Esophagus muscularis mucosa (tissue), 4 donors: Measurements from ENCODE around the gene MVB12B. TPM values are rescaled to one million over a fixed set of nuclear protein-coding genes. Genes with fewer than 3 reads are reported as not detected.

ENCODE experiments used
- DNase-seq: peaks from one replicate; pipeline ENCODE4 v3.0.0-alpha.2; 2017; ENCODE audit errors: extremely low spot score
- H3K27ac ChIP-seq, 4 donors: fragments of 200-600 bp; sonication (generic); replicated peaks in 1 of 4; 1 replicate in 3 of 4; 2 replicates in 1 of 4; pipeline ENCODE4 v1.5.1; 2016 to 2019; ENCODE audit warnings: mild to moderate bottlenecking in 1 of 4
- H3K27me3 ChIP-seq, 4 donors: fragments of 200-600 bp; sonication (generic); one replicate each; pipeline versions ENCODE4 v1.5.1 to v1.6.0; 2016 to 2019
- H3K36me3 ChIP-seq, 4 donors: fragments of 200-600 bp; sonication (generic); one replicate each; pipeline ENCODE4 v1.5.1; 2016 to 2019
- H3K4me1 ChIP-seq, 4 donors: fragments of 200-600 bp; sonication (generic); one replicate each; pipeline ENCODE4 v1.5.1; 2016 to 2019
- H3K4me3 ChIP-seq, 4 donors: fragments of 200-600 bp; sonication (generic); 1 replicate in 2 of 4; 2 replicates in 2 of 4; pipeline ENCODE4 v1.5.1; 2016 to 2019; ENCODE audit warnings: mild to moderate bottlenecking in 4 of 4, moderate library complexity in 1 of 4
- H3K9me3 ChIP-seq, 4 donors: fragments of 200-600 bp; sonication (generic); 1 replicate in 3 of 4; 2 replicates in 1 of 4; pipeline ENCODE4 v1.5.1; 2016 to 2019
- CTCF ChIP-seq, 3 experiments: fragments of 200-600 bp in 2 of 3; fragments of 450-650 bp in 1 of 3; sonication (generic) in 2 of 3; IDR thresholded peaks; one replicate each; pipeline ENCODE4 v1.5.1; 2017 to 2019; ENCODE audit warnings: antibody characterized with exemption in 3 of 3, mild to moderate bottlenecking in 2 of 3, moderate library complexity in 1 of 3
- EP300 ChIP-seq: sonication (generic); formaldehyde crosslinking; IDR thresholded peaks from one replicate; pipeline ENCODE4 v1.6.1; 2017; ENCODE audit warnings: antibody characterized with exemption
- POLR2A ChIP-seq: fragments of 450-650 bp; IDR thresholded peaks from one replicate; pipeline ENCODE4 v1.6.1; 2017; ENCODE audit warnings: antibody characterized with exemption, moderate library complexity, mild to moderate bottlenecking, low read depth
- POLR2AphosphoS5 ChIP-seq, 2 donors: sonication (generic); formaldehyde crosslinking; IDR thresholded peaks; one replicate each; pipeline ENCODE4 v1.6.1; 2017; ENCODE audit warnings: antibody characterized with exemption in 2 of 2
- WGBS: methylation state at CpG from one replicate; pipeline ENCODE4 v1.1.5; 2018; 5-methylcytosine and 5-hydroxymethylcytosine counted together
- intact Hi-C: fragments of 100-400 bp; cut with DNase I; formaldehyde crosslinking; loops from one replicate; pipeline ENCODE4 v1.15.1; 2023
- total RNA-seq, 4 donors: library from RNA; depleted of rRNA; stranded (reverse); fragments of >200 nt; gene quantifications; one replicate each; pipeline versions ENCODE4 v1.1.0 to v1.2.1, GENCODE V29; 2016

Gene MVB12B
- total RNA-seq, 4 donors from 2014 or later: 14.1 to 25.0 (median 18.4) TPM

DNA sequence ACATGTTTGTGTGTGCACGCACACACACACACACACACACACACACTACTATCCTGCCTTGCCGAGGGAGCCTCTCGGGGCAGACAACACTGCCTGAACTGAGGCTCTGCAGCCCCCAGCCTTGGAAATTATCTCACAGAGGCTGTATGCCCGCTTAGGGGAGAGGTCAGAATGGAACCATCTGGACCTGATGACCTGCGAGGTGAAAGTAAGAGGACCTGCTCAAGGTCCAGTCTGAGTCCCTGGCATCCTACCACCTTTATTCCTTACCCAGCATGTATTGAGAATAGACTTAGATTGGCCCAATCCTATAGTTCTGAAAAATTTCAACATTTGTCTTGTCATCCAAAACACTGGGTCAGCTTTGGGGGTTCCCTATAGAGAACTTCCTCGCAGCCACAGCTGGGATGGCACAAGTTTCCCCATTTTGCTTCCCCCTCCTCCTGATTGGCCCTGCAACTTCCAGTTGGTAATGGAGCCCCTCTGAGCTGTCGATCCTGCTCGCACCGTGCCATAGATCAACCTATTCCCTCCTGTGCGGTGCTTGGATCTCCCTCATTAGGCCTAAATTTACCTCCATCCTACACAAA is 10.2 kb downstream of the MVB12B start:
- no peak for DNase-seq
- Histone ChIP-seq H3K4me1 (peaks cover 39 to 82% (median 73%) of the 10 kb centered on the region in 4 donors), H3K4me3 (no peak overlapping the region), H3K9me3 (no peaks in the 10 kb centered on the region), H3K27me3 (no peaks in the 10 kb centered on the region), H3K27ac (no peak overlapping the region), H3K36me3 (peaks cover 4 to 20% (median 13%) of the 10 kb centered on the region in 4 donors)
- intact Hi-C loops: no loop called here
- no peak for TF ChIP-seq EP300
- TF ChIP-seq CTCF (IDR thresholded peaks at IDR 0.05): no peak
- no peak for TF ChIP-seq POLR2A
- no peak for TF ChIP-seq POLR2AphosphoS5 (IDR thresholded peaks at IDR 0.05)
- 82% methylated on average over 10 of the region's 10 CpGs for WGBS

DNA sequence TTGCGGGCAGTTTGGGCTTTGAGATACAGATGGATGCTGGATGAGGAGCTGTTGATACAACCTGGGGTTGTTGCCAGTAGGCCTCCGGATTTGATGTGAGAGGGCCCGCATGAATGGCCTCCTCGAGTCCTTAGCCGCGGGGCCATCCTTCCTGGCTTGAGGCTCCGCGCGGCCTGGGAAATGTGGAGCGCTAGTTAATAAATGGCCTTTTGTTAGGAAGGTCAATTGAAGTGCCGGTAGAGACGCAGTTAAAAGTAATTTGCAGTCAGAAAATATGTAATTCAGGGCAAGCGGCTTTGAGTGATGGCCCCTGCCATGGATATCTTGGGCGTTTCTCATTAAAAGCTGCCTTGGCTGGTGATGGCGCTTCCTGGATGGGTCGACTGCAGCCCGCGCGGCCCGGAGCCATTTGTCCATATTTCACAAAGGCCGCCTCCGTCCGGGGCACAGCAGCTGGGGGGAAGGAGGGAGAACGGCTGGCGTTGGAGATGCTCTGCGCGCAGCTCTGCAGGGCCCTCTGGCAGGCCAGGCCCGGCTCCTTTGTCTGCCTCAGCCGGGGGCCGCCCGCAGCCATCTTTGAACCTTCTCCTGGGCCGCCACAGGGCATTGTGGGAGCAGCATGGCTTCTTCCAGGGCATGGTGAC is 11.2 kb downstream of the MVB12B start:
- WGBS: 90% methylated on average over 32 of the region's 32 CpGs
- no peaks in the 10 kb centered on the region for H3K9me3 ChIP-seq
- intact Hi-C loops: no loop called here
- DNase-seq: no peak
- TF ChIP-seq CTCF (IDR thresholded peaks at IDR 0.05) (no peak), POLR2A (no peak), EP300 (no peak), POLR2AphosphoS5 (IDR thresholded peaks at IDR 0.05) (no peak)
- H3K4me3 ChIP-seq: no peak overlapping the region
- H3K4me1 ChIP-seq: peaks cover 39 to 74% (median 64%) of the 10 kb centered on the region in 4 donors
- peaks cover 4 to 30% (median 21%) of the 10 kb centered on the region in 4 donors for H3K36me3 ChIP-seq
- H3K27me3 ChIP-seq: no peaks in the 10 kb centered on the region
- peak overlapping the region; percentile 13 to 68 (median 27) for H3K27ac ChIP-seq

- intact Hi-C loops: no loop called here
- WGBS: 40% methylated on average over 3 of the region's 3 CpGs
- peaks cover 31 to 69% (median 58%) of the 10 kb centered on the region in 4 donors for H3K4me1 ChIP-seq
- no peak for DNase-seq
- H3K9me3 ChIP-seq: no peaks in the 10 kb centered on the region
- no peaks in the 10 kb centered on the region for H3K27me3 ChIP-seq
- H3K27ac ChIP-seq: peak overlapping the region in 1 of 4 donors; percentile 22
- TF ChIP-seq CTCF (IDR thresholded peaks at IDR 0.05) (no peak), POLR2A (no peak), POLR2AphosphoS5 (IDR thresholded peaks at IDR 0.05) (no peak), EP300 (no peak)
- H3K36me3 ChIP-seq: peaks cover 4 to 37% (median 25%) of the 10 kb centered on the region in 4 donors
- no peak overlapping the region for H3K4me3 ChIP-seq
These were observed 12.3 kb downstream of the MVB12B start for GRCh38 chr9:126338945-126339344.

- H3K27me3 ChIP-seq: no peaks in the 10 kb centered on the region
- H3K4me1 ChIP-seq: peaks cover 7 to 44% (median 34%) of the 10 kb centered on the region in 4 donors
- TF ChIP-seq EP300 (no peak), CTCF (IDR thresholded peaks at IDR 0.05) (no peak), POLR2AphosphoS5 (IDR thresholded peaks at IDR 0.05) (no peak), POLR2A (no peak)
- 77% methylated on average over 4 of the region's 4 CpGs for WGBS
- H3K4me3 ChIP-seq: no peak overlapping the region
- H3K27ac ChIP-seq: no peak overlapping the region
- H3K9me3 ChIP-seq: no peaks in the 10 kb centered on the region
- no peak for DNase-seq
- intact Hi-C loops: no loop called here
- H3K36me3 ChIP-seq: peaks cover 11 to 54% (median 39%) of the 10 kb centered on the region in 4 donors
These were observed 14.8 kb downstream of the MVB12B start for GRCh38 chr9:126341426-126341825.
